NB4 (cell line): ENCODE measurements around the gene SPECC1L.

Experiments used
- CTCF ChIP-seq: IDR thresholded peaks from one replicate; pipeline ENCODE4 v1.5.1; 2012; ENCODE audit warnings: low read depth, low read length
- MAX ChIP-seq: IDR thresholded peaks from 2 replicates; pipeline ENCODE4 v1.6.1; 2011; ENCODE audit warnings: low read depth, low read length
- MYC ChIP-seq: IDR thresholded peaks from 2 replicates; pipeline ENCODE4 v1.6.1; 2011; ENCODE audit warnings: low read depth, low read length
- POLR2A ChIP-seq: IDR thresholded peaks from 2 replicates; pipeline ENCODE4 v1.6.1; 2011; ENCODE audit warnings: mild to moderate bottlenecking; ENCODE audit not compliant: insufficient read length; ENCODE audit errors: extremely low read depth

- no peak for TF ChIP-seq MAX
- no peak for TF ChIP-seq CTCF
- no peak for TF ChIP-seq POLR2A
- no peak for TF ChIP-seq MYC
Observed at GRCh38 chr22:24285245-24285644, 14.6 kb downstream of the SPECC1L start.
